ENCODE results near the gene SIDT2.

Gene SIDT2

DNA sequence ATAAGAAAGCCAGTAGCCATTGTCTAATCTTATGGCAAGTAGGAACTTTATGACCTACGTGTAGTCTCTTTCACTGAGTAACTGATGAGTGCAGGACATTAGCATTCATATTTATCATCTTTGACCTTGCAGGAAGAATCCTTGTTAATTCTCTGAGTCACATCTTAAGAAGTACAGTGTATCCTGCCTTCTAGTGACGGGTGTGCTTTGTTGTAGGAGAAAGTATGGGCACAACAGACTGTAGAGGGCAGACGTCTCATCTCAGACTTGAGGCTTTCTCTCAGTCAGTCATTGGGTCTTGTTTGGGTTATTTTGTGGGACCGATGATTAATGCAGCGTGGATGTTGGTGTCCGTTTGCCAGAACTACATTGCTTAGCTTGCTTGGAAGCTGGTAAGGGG is 60.8 kb downstream of the SIDT2 start:
- no peak for TF ChIP-seq ZNF274 (IDR thresholded peaks at IDR 0.05; ENCODE audit: low read depth, low read length)
- H3K4me3 ChIP-seq (ENCODE audit: low read length) = no peak overlapping the region

All from GM08714 (cell line).